CD1c-positive myeloid dendritic cell (primary cell): ENCODE data around the gene RAB38.

Experiments used
- DNase-seq: peaks from one replicate; pipeline ENCODE4 v3.0.0-alpha.2; 2016; ENCODE audit errors: extremely low spot score

RAB38 gene

GRCh38 chr11:88169881-88170280, 5.4 kb downstream of the RAB38 start:
- DNase-seq = no peak

- no peak for DNase-seq
Observed at GRCh38 chr11:88169471-88169870, 5.8 kb downstream of the RAB38 start.

GRCh38 chr11:88167853-88168252, 7.4 kb downstream of the RAB38 start:
- no peak for DNase-seq

- no peak for DNase-seq
Observed at GRCh38 chr11:88164806-88165585, 10.2 kb downstream of the RAB38 start.

GRCh38 chr11:88164320-88164719, 10.9 kb downstream of the RAB38 start:
- no peak for DNase-seq

- DNase-seq = no peak
Observed at GRCh38 chr11:88158081-88158480, 17.2 kb downstream of the RAB38 start.

- DNase-seq = no peak
Observed at GRCh38 chr11:88157370-88157769, 17.9 kb downstream of the RAB38 start.

- no peak for DNase-seq
Observed at GRCh38 chr11:88152381-88152780, 22.9 kb downstream of the RAB38 start.

GRCh38 chr11:88151709-88152265, 23.5 kb downstream of the RAB38 start:
- DNase-seq = no peak

GRCh38 chr11:88146106-88146505, 29.1 kb downstream of the RAB38 start:
- DNase-seq = no peak

- no peak for DNase-seq
Observed at GRCh38 chr11:88139865-88140264, 35.4 kb downstream of the RAB38 start.

- no peak for DNase-seq
Observed at GRCh38 chr11:88131764-88132470, 43.3 kb downstream of the RAB38 start.

- no peak for DNase-seq
Observed at GRCh38 chr11:88122956-88123355, 52.3 kb downstream of the RAB38 start.

- DNase-seq = no peak
Observed at GRCh38 chr11:88119561-88119960, 55.7 kb downstream of the RAB38 start.

GRCh38 chr11:88117281-88117858, 57.9 kb downstream of the RAB38 start:
- DNase-seq = no peak

- no peak for DNase-seq
Observed at GRCh38 chr11:88115828-88116755, 59.2 kb downstream of the RAB38 start.

GRCh38 chr11:88114486-88115045, 60.7 kb downstream of the RAB38 start:
- peak; percentile 41 for DNase-seq

GRCh38 chr11:88106666-88107065, 68.6 kb downstream of the RAB38 start:
- no peak for DNase-seq

GRCh38 chr11:88105951-88106350, 69.3 kb downstream of the RAB38 start:
- no peak for DNase-seq

GRCh38 chr11:88105526-88105925, 69.7 kb downstream of the RAB38 start:
- no peak for DNase-seq

- DNase-seq = no peak
Observed at GRCh38 chr11:88104408-88104807, 70.8 kb downstream of the RAB38 start.
